ENCODE measurements around the gene NODAL. TPM values are rescaled to one million over a fixed set of nuclear protein-coding genes. Genes with fewer than 3 reads are reported as not detected.
A peak's percentile ranks its signal among the peaks of the same experiment; 100 is the strongest.

The NODAL gene
- total RNA-seq, 1 experiment from 2014 or later, result 57.0 TPM

DNA sequence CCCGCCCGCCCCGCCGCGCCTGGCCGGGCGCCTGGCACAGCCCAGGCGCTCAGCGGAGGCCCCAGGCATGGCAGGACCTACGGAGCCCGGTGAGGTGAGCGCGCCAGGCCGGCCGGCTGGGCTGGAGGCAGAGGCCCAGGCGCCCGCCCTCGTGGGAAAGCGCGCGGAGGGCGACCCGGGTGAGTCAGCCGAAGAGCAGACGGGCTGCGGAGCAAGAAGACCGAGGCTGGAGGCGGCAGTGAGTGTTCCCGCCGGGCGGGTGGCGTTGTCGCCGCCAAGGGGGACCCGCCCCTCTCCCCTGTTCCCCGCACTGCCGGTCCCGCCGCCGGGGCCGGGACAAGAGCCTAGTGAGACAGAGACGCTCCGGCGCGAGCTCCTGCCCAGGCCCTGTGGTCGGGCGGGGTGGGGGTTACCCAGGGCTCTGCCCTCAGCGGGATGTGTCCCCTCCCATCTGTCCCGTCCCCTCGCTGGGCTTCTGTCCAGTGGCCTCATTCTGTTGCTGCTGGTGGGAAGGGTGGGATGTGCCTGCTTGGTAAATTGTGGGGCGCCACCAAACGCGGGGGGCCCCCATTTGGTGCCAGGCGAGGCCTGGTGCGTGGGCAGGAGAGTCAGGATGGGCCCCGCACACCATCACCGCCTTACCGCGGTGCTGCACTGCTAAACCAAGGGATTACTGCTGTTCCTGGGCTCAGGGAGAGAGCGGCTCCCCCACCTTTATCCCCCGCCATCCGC, 17.0 kb upstream of the NODAL start:
- no peaks in the 10 kb centered on the region for H3K9me3 Mint-ChIP-seq
- no peaks in the 10 kb centered on the region for H3K36me3 Mint-ChIP-seq
- H3K4me3 Mint-ChIP-seq, result peak overlapping the region; percentile 76
- peak; percentile 54 for DNase-seq (ENCODE audit: low spot score)
- POLR2A ChIA-PET, result interaction anchor here (0.6 kb wide), 1 partner anchor 65 kb away, joined by 4 read pairs; no protein-coding TSS in a partner anchor
- CTCF ChIA-PET, result interaction anchor here (0.5 to 9.3 kb wide), 6 partner anchors 16 to 435 kb away, joined by 3 to 187 read pairs (median 4); no protein-coding TSS in a partner anchor
- TF ChIP-seq GTF2I (CRISPR knock-in tag; conservative IDR thresholded peaks at IDR 0.05) (no peak), FOXP1 (CRISPR knock-in tag; IDR thresholded peaks at IDR 0.05; ENCODE audit: borderline replicate concordance) (0 out of 2 replicates have a peak, but pooled peaks have one; percentile 17), SP1 (CRISPR knock-in tag; conservative IDR thresholded peaks at IDR 0.05) (0 out of 2 replicates have a peak, but pooled peaks have one; percentile 11)
- TF ChIP-seq, protein P1, sequence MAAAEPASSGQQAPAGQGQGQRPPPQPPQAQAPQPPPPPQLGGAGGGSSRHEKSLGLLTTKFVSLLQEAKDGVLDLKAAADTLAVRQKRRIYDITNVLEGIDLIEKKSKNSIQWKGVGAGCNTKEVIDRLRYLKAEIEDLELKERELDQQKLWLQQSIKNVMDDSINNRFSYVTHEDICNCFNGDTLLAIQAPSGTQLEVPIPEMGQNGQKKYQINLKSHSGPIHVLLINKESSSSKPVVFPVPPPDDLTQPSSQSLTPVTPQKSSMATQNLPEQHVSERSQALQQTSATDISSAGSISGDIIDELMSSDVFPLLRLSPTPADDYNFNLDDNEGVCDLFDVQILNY (CRISPR knock-in tag; IDR thresholded peaks at IDR 0.05), result peak; percentile 30; the same call in 1 of the 2 replicates
- H3K27me3 Mint-ChIP-seq (ENCODE audit: low read depth), result peaks cover 54% of the 10 kb centered on the region
- no peak overlapping the region for H3K27ac Mint-ChIP-seq
- ATAC-seq, result peak; percentile 3
- peaks cover 70% of the 10 kb centered on the region for H3K4me1 Mint-ChIP-seq

DNA sequence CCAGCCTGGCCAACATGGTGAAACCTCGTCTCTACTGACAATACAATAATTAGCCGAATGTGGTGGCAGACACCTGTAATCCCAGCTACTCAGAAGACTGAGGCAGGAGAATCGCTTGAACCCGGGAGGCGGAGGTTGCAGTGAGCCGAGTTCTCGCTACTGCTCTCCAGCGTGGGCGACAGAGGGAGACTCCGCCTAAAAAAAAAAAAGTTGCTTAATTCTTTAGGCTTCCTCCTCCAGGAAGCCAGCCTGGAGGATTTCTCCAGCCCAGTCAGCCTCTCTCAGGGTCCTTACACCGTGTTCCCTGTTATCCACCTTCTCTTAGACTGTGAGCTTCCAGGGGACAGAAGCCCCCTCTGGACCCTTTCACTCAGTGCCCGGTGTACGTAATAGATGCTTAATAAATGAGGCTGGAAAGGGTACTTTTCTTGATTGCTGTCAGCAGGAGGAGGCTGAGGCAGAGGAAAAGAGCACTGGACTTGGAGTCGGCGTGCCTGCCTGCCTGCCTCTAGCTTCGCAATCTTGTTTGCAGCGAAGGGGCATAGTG, 16.4 kb upstream of the NODAL start:
- POLR2A ChIA-PET, result interaction anchor here (0.6 kb wide), 1 partner anchor 66 kb away, joined by 4 read pairs; no protein-coding TSS in a partner anchor
- Mint-ChIP-seq H3K27me3 (ENCODE audit: low read depth) (peaks cover 54% of the 10 kb centered on the region), H3K27ac (no peak overlapping the region), H3K9me3 (no peaks in the 10 kb centered on the region), H3K4me1 (peaks cover 73% of the 10 kb centered on the region), H3K36me3 (no peaks in the 10 kb centered on the region), H3K4me3 (peak overlapping the region; percentile 64)
- no peak for DNase-seq (ENCODE audit: low spot score)
- CTCF ChIA-PET, result interaction anchor here (0.5 kb wide), 1 partner anchor 190 kb away, joined by 3 read pairs; no protein-coding TSS in a partner anchor
- TF ChIP-seq ZBTB21 (CRISPR knock-in tag; IDR thresholded peaks at IDR 0.05; ENCODE audit: borderline replicate concordance), result no peak
- 0 out of 2 replicates have a peak, but pooled peaks have one; percentile 14 for TF ChIP-seq SP1 (CRISPR knock-in tag; conservative IDR thresholded peaks at IDR 0.05)
- ATAC-seq, result no peak

DNA sequence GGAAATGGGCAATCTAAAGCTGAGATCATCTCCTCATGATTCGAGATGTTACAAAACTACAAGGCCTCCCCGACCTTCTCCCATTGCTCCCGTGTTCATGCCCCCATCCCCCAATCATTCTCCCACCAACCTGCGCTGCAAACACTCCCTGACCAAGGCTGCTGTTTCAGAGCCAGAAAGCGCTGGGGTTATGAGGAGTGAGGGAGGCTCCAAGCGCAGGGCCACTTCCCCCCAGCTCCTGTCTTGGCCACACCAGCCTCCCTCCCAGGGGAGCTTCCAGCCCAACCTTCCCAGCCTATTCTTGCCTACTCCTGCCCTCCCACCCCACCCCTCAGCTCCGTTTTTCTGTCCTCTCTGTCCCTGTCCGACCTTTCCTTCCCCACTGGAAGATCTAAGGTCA, 14.7 kb upstream of the NODAL start:
- Mint-ChIP-seq H3K27ac (peak overlapping the region; percentile 92; the same call in 1 of the 2 replicates), H3K4me3 (peak overlapping the region; percentile 40), H3K4me1 (peaks cover 66% of the 10 kb centered on the region), H3K27me3 (ENCODE audit: low read depth) (peaks cover 52% of the 10 kb centered on the region), H3K36me3 (no peaks in the 10 kb centered on the region), H3K9me3 (no peaks in the 10 kb centered on the region)
- ATAC-seq, result peak; percentile 2; the same call in 1 of the 2 replicates
- TF ChIP-seq, protein P2, sequence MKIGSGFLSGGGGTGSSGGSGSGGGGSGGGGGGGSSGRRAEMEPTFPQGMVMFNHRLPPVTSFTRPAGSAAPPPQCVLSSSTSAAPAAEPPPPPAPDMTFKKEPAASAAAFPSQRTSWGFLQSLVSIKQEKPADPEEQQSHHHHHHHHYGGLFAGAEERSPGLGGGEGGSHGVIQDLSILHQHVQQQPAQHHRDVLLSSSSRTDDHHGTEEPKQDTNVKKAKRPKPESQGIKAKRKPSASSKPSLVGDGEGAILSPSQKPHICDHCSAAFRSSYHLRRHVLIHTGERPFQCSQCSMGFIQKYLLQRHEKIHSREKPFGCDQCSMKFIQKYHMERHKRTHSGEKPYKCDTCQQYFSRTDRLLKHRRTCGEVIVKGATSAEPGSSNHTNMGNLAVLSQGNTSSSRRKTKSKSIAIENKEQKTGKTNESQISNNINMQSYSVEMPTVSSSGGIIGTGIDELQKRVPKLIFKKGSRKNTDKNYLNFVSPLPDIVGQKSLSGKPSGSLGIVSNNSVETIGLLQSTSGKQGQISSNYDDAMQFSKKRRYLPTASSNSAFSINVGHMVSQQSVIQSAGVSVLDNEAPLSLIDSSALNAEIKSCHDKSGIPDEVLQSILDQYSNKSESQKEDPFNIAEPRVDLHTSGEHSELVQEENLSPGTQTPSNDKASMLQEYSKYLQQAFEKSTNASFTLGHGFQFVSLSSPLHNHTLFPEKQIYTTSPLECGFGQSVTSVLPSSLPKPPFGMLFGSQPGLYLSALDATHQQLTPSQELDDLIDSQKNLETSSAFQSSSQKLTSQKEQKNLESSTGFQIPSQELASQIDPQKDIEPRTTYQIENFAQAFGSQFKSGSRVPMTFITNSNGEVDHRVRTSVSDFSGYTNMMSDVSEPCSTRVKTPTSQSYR (CRISPR knock-in tag; IDR thresholded peaks at IDR 0.05), result 0 out of 2 replicates have a peak, but pooled peaks have one; percentile 27
- TF ChIP-seq ZNF138 (CRISPR knock-in tag; conservative IDR thresholded peaks at IDR 0.05), result 0 out of 2 replicates have a peak, but pooled peaks have one; percentile 43
- TF ChIP-seq FOXK1 (CRISPR knock-in tag; IDR thresholded peaks at IDR 0.05), result no peak
- DNase-seq (ENCODE audit: low spot score), result peak; percentile 33
- ChIA-PET POLR2A (interaction anchor here (0.9 to 2.4 kb wide), 2 partner anchors 13 to 23 kb away, joined by 3 to 16 read pairs; no protein-coding TSS in a partner anchor), CTCF (interaction anchor here (0.7 to 2.9 kb wide), 18 partner anchors 9 to 305 kb away, joined by 3 to 19 read pairs (median 5); partner anchors contain the start of genes LRRC20, NODAL and PALD1)

DNA sequence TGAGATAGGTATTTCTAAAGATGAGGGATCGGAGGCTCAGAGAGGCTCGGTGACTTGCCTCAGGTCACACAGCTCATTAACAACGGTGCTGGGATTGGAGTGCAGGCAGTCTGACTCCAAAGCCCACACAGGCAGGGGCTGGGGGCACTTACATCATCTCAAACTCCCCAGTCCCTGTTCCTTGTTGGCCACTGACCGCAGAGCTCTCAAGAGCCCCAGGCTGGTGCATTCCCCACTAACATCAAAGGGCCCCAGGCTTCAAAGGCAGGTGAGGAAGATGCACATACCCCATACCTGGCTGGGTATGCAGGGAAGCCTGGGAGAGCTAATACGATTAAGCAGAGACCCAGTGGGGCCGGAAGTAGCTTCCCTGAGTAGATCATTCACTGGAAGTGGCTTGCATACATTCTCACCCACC, 13.7 kb upstream of the NODAL start:
- H3K27ac Mint-ChIP-seq, result peak overlapping the region; percentile 99
- ChIA-PET POLR2A (interaction anchor here (0.5 to 2.4 kb wide), 5 partner anchors 8 to 70 kb away, joined by 3 to 16 read pairs (median 4); partner anchors contain the start of gene NODAL), CTCF (interaction anchor here (0.7 to 2.9 kb wide), 21 partner anchors 8 to 1178 kb away, joined by 3 to 19 read pairs (median 4); partner anchors contain the start of genes LRRC20, NODAL and PALD1)
- no peaks in the 10 kb centered on the region for H3K36me3 Mint-ChIP-seq
- peaks cover 42% of the 10 kb centered on the region for H3K27me3 Mint-ChIP-seq (ENCODE audit: low read depth)
- ATAC-seq (peak; percentile 77), DNase-seq (ENCODE audit: low spot score) (peak; percentile 85)
- peak overlapping the region; percentile 50 for H3K4me3 Mint-ChIP-seq
- H3K9me3 Mint-ChIP-seq, result no peaks in the 10 kb centered on the region
- peaks cover 69% of the 10 kb centered on the region for H3K4me1 Mint-ChIP-seq
- TF ChIP-seq, protein P3, sequence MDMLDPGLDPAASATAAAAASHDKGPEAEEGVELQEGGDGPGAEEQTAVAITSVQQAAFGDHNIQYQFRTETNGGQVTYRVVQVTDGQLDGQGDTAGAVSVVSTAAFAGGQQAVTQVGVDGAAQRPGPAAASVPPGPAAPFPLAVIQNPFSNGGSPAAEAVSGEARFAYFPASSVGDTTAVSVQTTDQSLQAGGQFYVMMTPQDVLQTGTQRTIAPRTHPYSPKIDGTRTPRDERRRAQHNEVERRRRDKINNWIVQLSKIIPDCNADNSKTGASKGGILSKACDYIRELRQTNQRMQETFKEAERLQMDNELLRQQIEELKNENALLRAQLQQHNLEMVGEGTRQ (CRISPR knock-in tag; IDR thresholded peaks at IDR 0.05), result 0 out of 2 replicates have a peak, but pooled peaks have one; percentile 16
- TF ChIP-seq ZBTB21 (CRISPR knock-in tag; IDR thresholded peaks at IDR 0.05; ENCODE audit: borderline replicate concordance), result 0 out of 2 replicates have a peak, but pooled peaks have one; percentile 62
- TF ChIP-seq, protein P4, sequence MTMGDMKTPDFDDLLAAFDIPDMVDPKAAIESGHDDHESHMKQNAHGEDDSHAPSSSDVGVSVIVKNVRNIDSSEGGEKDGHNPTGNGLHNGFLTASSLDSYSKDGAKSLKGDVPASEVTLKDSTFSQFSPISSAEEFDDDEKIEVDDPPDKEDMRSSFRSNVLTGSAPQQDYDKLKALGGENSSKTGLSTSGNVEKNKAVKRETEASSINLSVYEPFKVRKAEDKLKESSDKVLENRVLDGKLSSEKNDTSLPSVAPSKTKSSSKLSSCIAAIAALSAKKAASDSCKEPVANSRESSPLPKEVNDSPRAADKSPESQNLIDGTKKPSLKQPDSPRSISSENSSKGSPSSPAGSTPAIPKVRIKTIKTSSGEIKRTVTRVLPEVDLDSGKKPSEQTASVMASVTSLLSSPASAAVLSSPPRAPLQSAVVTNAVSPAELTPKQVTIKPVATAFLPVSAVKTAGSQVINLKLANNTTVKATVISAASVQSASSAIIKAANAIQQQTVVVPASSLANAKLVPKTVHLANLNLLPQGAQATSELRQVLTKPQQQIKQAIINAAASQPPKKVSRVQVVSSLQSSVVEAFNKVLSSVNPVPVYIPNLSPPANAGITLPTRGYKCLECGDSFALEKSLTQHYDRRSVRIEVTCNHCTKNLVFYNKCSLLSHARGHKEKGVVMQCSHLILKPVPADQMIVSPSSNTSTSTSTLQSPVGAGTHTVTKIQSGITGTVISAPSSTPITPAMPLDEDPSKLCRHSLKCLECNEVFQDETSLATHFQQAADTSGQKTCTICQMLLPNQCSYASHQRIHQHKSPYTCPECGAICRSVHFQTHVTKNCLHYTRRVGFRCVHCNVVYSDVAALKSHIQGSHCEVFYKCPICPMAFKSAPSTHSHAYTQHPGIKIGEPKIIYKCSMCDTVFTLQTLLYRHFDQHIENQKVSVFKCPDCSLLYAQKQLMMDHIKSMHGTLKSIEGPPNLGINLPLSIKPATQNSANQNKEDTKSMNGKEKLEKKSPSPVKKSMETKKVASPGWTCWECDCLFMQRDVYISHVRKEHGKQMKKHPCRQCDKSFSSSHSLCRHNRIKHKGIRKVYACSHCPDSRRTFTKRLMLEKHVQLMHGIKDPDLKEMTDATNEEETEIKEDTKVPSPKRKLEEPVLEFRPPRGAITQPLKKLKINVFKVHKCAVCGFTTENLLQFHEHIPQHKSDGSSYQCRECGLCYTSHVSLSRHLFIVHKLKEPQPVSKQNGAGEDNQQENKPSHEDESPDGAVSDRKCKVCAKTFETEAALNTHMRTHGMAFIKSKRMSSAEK (CRISPR knock-in tag; IDR thresholded peaks at IDR 0.05; ENCODE audit: borderline replicate concordance), result no peak
- peak; percentile 73 for TF ChIP-seq ZNF423 (CRISPR knock-in tag; IDR thresholded peaks at IDR 0.05)
- peak; percentile 98 for TF ChIP-seq TEAD1 (CRISPR knock-in tag; IDR thresholded peaks at IDR 0.05)
- TF ChIP-seq, protein P5, sequence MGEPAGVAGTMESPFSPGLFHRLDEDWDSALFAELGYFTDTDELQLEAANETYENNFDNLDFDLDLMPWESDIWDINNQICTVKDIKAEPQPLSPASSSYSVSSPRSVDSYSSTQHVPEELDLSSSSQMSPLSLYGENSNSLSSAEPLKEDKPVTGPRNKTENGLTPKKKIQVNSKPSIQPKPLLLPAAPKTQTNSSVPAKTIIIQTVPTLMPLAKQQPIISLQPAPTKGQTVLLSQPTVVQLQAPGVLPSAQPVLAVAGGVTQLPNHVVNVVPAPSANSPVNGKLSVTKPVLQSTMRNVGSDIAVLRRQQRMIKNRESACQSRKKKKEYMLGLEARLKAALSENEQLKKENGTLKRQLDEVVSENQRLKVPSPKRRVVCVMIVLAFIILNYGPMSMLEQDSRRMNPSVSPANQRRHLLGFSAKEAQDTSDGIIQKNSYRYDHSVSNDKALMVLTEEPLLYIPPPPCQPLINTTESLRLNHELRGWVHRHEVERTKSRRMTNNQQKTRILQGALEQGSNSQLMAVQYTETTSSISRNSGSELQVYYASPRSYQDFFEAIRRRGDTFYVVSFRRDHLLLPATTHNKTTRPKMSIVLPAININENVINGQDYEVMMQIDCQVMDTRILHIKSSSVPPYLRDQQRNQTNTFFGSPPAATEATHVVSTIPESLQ (CRISPR knock-in tag; IDR thresholded peaks at IDR 0.05), result no peak

All from WTC11 (cell line).